HEK293 (cell line): ENCODE data around the gene LMCD1.

Source experiments
- CTCF ChIA-PET: fragments of 350-600 bp; formaldehyde crosslinking; extraction: SDS; loops from one replicate; lab custom pipeline; 2021; ENCODE audit warnings: antibody characterized with exemption; lab: Yijun Ruan, JAX
- POLR2A ChIA-PET: fragments of 300-600 bp; formaldehyde crosslinking; extraction: SDS; loops from one replicate; lab custom pipeline; 2020; ENCODE audit warnings: antibody characterized with exemption, inconsistent platforms; lab: Yijun Ruan, JAX
- H3K27ac ChIP-seq: fragments of 200-500 bp; sonication (Bioruptor generic); 2 replicates; pipeline ENCODE4 v1.5.1; 2014; ENCODE audit warnings: low read depth, low read length, control low read depth, inconsistent platforms; ENCODE audit errors: extremely low read depth
- H3K36me3 ChIP-seq, 2 experiments: fragments of 200-500 bp in 1 of 2; sonication (Bioruptor generic) in 1 of 2; 1 replicate in 1 of 2; 2 replicates in 1 of 2; pipeline ENCODE4 v1.5.1; 2014 to 2017; ENCODE audit warnings: inconsistent platforms in 2 of 2, low read length in 2 of 2; ENCODE audit not compliant: control insufficient read depth in 2 of 2, insufficient read depth in 1 of 2
- H3K4me1 ChIP-seq: fragments of 200-500 bp; sonication (Bioruptor generic); 2 replicates; pipeline ENCODE4 v1.5.1; 2014; ENCODE audit warnings: mild to moderate bottlenecking, low read length, inconsistent platforms; ENCODE audit not compliant: control insufficient read depth, insufficient read depth
- H3K4me3 ChIP-seq: 2 replicates; pipeline ENCODE4 v1.5.1; 2011; ENCODE audit warnings: low read depth, mild to moderate bottlenecking, control low read depth, low read length, moderate library complexity
- H3K9me3 ChIP-seq: fragments of 200-500 bp; sonication (Bioruptor generic); 2 replicates; pipeline ENCODE4 v1.5.1; 2014; ENCODE audit warnings: low read depth, low read length, inconsistent platforms; ENCODE audit not compliant: control insufficient read depth, insufficient read depth
- IKZF3 ChIP-seq: fragments of 450-650 bp; IDR thresholded peaks from 2 replicates; pipeline ENCODE4 v1.5.0; 2018; ENCODE audit warnings: missing biosample characterization, mild to moderate bottlenecking, missing genetic modification characterization, moderate library complexity
- REPIN1 ChIP-seq: fragments of 450-650 bp; formaldehyde crosslinking; IDR thresholded peaks from 2 replicates; pipeline ENCODE4 v1.5.1; 2017; ENCODE audit warnings: missing biosample characterization, missing genetic modification characterization, low read depth
- ZBTB48 ChIP-seq: fragments of 450-650 bp; formaldehyde crosslinking; IDR thresholded peaks from 2 replicates; pipeline ENCODE4 v1.5.1; 2016; ENCODE audit warnings: missing biosample characterization, missing genetic modification characterization
- ZFP69B ChIP-seq: fragments of 450-650 bp; formaldehyde crosslinking; IDR thresholded peaks from 2 replicates; pipeline ENCODE4 v1.5.1; 2016; ENCODE audit warnings: missing biosample characterization, missing genetic modification characterization
- ZNF121 ChIP-seq: fragments of 450-650 bp; formaldehyde crosslinking; IDR thresholded peaks from 2 replicates; pipeline ENCODE4 v1.5.1; 2016; ENCODE audit warnings: missing biosample characterization, missing genetic modification characterization
- ZNF133 ChIP-seq: fragments of 450-650 bp; formaldehyde crosslinking; IDR thresholded peaks from 2 replicates; pipeline ENCODE4 v1.5.1; 2016; ENCODE audit warnings: missing biosample characterization, missing genetic modification characterization
- ZNF138 ChIP-seq: fragments of 450-650 bp; formaldehyde crosslinking; IDR thresholded peaks from 2 replicates; pipeline ENCODE4 v1.5.1; 2016; ENCODE audit warnings: missing biosample characterization, missing genetic modification characterization, borderline replicate concordance
- ZNF140 ChIP-seq: fragments of 450-650 bp; formaldehyde crosslinking; IDR thresholded peaks from 2 replicates; pipeline ENCODE4 v1.5.1; 2016; ENCODE audit warnings: missing biosample characterization, missing genetic modification characterization
- ZNF223 ChIP-seq: fragments of 450-650 bp; formaldehyde crosslinking; IDR thresholded peaks from 2 replicates; pipeline ENCODE4 v1.5.1; 2016; ENCODE audit warnings: missing biosample characterization, missing genetic modification characterization
- ZNF274 ChIP-seq, 2 experiments: fragments of 200-500 bp in 1 of 2; fragments of 450-650 bp in 1 of 2; sonication (Bioruptor generic) in 1 of 2; formaldehyde crosslinking in 1 of 2; IDR thresholded peaks; 2 replicates each; pipeline versions ENCODE4 v1.5.1 to v1.6.1; 2014 to 2016; ENCODE audit warnings: borderline replicate concordance in 1 of 2, inconsistent platforms in 1 of 2, low read length in 1 of 2, missing biosample characterization in 1 of 2, missing genetic modification characterization in 1 of 2
- ZNF302 ChIP-seq: fragments of 450-650 bp; formaldehyde crosslinking; IDR thresholded peaks from 2 replicates; pipeline ENCODE4 v1.5.1; 2016; ENCODE audit warnings: missing biosample characterization, missing genetic modification characterization, low read depth
- ZNF341 ChIP-seq: fragments of 450-650 bp; formaldehyde crosslinking; IDR thresholded peaks from 2 replicates; pipeline ENCODE4; 2016; ENCODE audit warnings: low read depth, missing biosample characterization, missing genetic modification characterization
- ZNF354C ChIP-seq: fragments of 450-650 bp; formaldehyde crosslinking; IDR thresholded peaks from 2 replicates; pipeline ENCODE4 v1.5.1; 2016; ENCODE audit warnings: missing biosample characterization, missing genetic modification characterization, low read depth, borderline replicate concordance
- ZNF48 ChIP-seq: fragments of 450-650 bp; formaldehyde crosslinking; IDR thresholded peaks from 2 replicates; pipeline ENCODE4 v1.5.1; 2016; ENCODE audit warnings: missing biosample characterization, missing genetic modification characterization
- ZNF501 ChIP-seq: fragments of 450-650 bp; formaldehyde crosslinking; IDR thresholded peaks from 2 replicates; pipeline ENCODE4 v1.5.1; 2016; ENCODE audit warnings: missing biosample characterization, missing genetic modification characterization
- ZNF530 ChIP-seq: fragments of 450-650 bp; formaldehyde crosslinking; IDR thresholded peaks from 2 replicates; pipeline ENCODE4 v1.5.1; 2016; ENCODE audit warnings: low read depth, missing biosample characterization, missing genetic modification characterization
- ZNF558 ChIP-seq: fragments of 450-650 bp; formaldehyde crosslinking; IDR thresholded peaks from 2 replicates; pipeline ENCODE4 v1.5.1; 2016; ENCODE audit warnings: missing biosample characterization, missing genetic modification characterization
- ZNF626 ChIP-seq: fragments of 450-650 bp; sonication (Bioruptor Pico); formaldehyde crosslinking; IDR thresholded peaks from 2 replicates; pipeline ENCODE4 v1.5.1; 2018; ENCODE audit warnings: missing biosample characterization, missing genetic modification characterization, inconsistent platforms
- ZNF76 ChIP-seq: fragments of 450-650 bp; formaldehyde crosslinking; IDR thresholded peaks from 2 replicates; pipeline ENCODE4; 2016; ENCODE audit warnings: low read depth, missing biosample characterization, missing genetic modification characterization, borderline replicate concordance
- ZNF776 ChIP-seq: fragments of 450-650 bp; formaldehyde crosslinking; IDR thresholded peaks from 2 replicates; pipeline ENCODE4 v1.5.0; 2017; ENCODE audit warnings: missing biosample characterization, missing genetic modification characterization, borderline replicate concordance
- ZNF791 ChIP-seq: fragments of 450-650 bp; formaldehyde crosslinking; IDR thresholded peaks from 2 replicates; pipeline ENCODE4 v1.5.1; 2016; ENCODE audit warnings: missing biosample characterization, missing genetic modification characterization
- ZXDB ChIP-seq: fragments of 450-650 bp; formaldehyde crosslinking; IDR thresholded peaks from 2 replicates; pipeline ENCODE4 v1.5.1; 2016; ENCODE audit warnings: missing biosample characterization, missing genetic modification characterization
- TF ChIP-seq, protein P1 (sequence below): fragments of 450-650 bp; formaldehyde crosslinking; conservative IDR thresholded peaks from 2 replicates; pipeline ENCODE4 v1.5.1; 2016; ENCODE audit warnings: low read depth, missing biosample characterization, missing genetic modification characterization
- TF ChIP-seq, protein P2 (sequence below): fragments of 450-650 bp; formaldehyde crosslinking; IDR thresholded peaks from 2 replicates; pipeline ENCODE4 v1.5.1; 2017; ENCODE audit warnings: missing biosample characterization, missing genetic modification characterization
- TF ChIP-seq, protein P3 (sequence below): fragments of 450-650 bp; formaldehyde crosslinking; IDR thresholded peaks from 2 replicates; pipeline ENCODE4 v1.5.1; 2016; ENCODE audit warnings: missing biosample characterization, missing genetic modification characterization, borderline replicate concordance

The LMCD1 gene

DNA sequence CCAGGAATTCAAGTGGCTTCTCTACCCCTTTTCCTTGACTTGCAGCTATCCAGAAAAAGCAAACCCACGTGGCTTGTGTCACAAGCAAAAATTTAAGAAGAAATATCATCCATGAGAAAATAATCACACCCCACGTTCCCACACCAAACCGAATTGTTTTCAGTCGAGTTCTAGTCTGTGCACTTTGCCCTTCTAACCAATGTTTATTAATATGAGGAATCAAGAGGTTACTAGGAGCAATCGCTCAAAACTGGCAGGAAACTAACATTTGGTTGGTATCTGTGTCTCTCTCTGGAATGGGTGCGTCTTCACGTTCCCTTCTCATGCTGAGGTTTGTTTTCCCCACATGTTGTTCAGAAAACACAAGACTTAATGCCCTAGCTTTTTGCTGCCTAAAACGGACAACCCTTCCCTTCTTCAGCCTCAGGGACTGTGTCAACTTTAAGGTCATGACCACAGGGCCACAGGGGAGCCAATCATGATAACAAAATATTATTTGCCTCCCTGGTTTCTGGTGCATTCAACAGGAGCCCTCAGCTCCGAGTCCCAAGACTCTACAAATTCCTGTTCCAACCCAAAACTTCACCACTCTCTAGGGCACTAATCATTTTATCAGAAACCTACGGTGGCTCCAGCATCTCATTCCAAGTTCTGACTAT is 41.4 kb upstream of the LMCD1 start (continued):
- TF ChIP-seq, protein P1, sequence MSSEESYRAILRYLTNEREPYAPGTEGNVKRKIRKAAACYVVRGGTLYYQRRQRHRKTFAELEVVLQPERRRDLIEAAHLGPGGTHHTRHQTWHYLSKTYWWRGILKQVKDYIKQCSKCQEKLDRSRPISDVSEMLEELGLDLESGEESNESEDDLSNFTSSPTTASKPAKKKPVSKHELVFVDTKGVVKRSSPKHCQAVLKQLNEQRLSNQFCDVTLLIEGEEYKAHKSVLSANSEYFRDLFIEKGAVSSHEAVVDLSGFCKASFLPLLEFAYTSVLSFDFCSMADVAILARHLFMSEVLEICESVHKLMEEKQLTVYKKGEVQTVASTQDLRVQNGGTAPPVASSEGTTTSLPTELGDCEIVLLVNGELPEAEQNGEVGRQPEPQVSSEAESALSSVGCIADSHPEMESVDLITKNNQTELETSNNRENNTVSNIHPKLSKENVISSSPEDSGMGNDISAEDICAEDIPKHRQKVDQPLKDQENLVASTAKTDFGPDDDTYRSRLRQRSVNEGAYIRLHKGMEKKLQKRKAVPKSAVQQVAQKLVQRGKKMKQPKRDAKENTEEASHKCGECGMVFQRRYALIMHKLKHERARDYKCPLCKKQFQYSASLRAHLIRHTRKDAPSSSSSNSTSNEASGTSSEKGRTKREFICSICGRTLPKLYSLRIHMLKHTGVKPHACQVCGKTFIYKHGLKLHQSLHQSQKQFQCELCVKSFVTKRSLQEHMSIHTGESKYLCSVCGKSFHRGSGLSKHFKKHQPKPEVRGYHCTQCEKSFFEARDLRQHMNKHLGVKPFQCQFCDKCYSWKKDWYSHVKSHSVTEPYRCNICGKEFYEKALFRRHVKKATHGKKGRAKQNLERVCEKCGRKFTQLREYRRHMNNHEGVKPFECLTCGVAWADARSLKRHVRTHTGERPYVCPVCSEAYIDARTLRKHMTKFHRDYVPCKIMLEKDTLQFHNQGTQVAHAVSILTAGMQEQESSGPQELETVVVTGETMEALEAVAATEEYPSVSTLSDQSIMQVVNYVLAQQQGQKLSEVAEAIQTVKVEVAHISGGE (tag by site-specific recombination): no peak
- TF ChIP-seq ZNF341 (tag by site-specific recombination) (no peak), ZNF501 (tag by site-specific recombination) (no peak), ZNF274 (IDR thresholded peaks at IDR 0.05; ENCODE audit: low read length) (no peak), ZNF274 (tag by site-specific recombination; IDR thresholded peaks at IDR 0.05; ENCODE audit: borderline replicate concordance) (no peak), REPIN1 (tag by site-specific recombination) (no peak), ZNF558 (tag by site-specific recombination) (no peak), ZNF138 (tag by site-specific recombination) (no peak), ZNF133 (tag by site-specific recombination) (no peak)
- TF ChIP-seq, all 188 proteins: peak for 0

DNA sequence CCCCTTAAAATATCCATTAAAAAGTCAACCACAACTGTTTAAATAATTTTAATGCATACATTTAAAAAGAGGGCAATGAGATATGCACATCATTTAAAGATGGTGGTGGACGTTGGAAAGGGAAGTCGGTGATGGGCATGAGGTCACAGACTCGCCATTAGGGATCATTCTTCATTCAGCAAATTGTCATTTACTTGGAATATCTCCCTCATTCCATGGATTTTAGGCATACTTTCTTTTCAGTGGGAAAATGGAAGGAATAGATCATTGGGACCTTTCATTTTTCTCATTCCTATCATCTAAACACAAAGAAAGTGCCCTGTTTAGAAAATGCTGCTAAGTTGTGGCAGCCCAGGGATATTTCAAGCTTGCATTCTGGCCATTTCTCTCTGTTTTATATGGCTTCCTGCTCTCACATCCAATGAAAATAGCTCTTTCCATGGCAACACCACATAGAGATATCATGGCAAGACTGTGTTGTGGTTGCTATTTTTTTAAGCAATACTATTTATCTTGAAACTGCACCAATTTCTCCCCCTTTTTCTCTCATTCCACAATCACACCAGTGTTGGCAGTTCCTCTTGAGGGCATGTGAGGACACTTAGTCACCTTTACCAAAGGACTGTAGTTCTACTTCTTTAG is 40.7 kb upstream of the LMCD1 start:
- TF ChIP-seq, protein P2, sequence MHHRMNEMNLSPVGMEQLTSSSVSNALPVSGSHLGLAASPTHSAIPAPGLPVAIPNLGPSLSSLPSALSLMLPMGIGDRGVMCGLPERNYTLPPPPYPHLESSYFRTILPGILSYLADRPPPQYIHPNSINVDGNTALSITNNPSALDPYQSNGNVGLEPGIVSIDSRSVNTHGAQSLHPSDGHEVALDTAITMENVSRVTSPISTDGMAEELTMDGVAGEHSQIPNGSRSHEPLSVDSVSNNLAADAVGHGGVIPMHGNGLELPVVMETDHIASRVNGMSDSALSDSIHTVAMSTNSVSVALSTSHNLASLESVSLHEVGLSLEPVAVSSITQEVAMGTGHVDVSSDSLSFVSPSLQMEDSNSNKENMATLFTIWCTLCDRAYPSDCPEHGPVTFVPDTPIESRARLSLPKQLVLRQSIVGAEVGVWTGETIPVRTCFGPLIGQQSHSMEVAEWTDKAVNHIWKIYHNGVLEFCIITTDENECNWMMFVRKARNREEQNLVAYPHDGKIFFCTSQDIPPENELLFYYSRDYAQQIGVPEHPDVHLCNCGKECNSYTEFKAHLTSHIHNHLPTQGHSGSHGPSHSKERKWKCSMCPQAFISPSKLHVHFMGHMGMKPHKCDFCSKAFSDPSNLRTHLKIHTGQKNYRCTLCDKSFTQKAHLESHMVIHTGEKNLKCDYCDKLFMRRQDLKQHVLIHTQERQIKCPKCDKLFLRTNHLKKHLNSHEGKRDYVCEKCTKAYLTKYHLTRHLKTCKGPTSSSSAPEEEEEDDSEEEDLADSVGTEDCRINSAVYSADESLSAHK: no peak
- TF ChIP-seq IKZF3 (tag by site-specific recombination) (no peak), ZBTB48 (tag by site-specific recombination) (no peak), ZNF140 (tag by site-specific recombination) (no peak), ZXDB (tag by site-specific recombination) (no peak), ZNF223 (tag by site-specific recombination) (no peak), ZNF776 (tag by site-specific recombination) (no peak), ZNF626 (tag by site-specific recombination) (no peak), ZNF76 (tag by site-specific recombination) (no peak), ZNF354C (tag by site-specific recombination) (no peak), ZNF48 (tag by site-specific recombination) (no peak), ZNF530 (tag by site-specific recombination) (no peak), ZNF121 (tag by site-specific recombination) (no peak), ZNF791 (tag by site-specific recombination) (no peak), ZNF302 (tag by site-specific recombination) (no peak), ZFP69B (no peak)
- TF ChIP-seq, protein P3, sequence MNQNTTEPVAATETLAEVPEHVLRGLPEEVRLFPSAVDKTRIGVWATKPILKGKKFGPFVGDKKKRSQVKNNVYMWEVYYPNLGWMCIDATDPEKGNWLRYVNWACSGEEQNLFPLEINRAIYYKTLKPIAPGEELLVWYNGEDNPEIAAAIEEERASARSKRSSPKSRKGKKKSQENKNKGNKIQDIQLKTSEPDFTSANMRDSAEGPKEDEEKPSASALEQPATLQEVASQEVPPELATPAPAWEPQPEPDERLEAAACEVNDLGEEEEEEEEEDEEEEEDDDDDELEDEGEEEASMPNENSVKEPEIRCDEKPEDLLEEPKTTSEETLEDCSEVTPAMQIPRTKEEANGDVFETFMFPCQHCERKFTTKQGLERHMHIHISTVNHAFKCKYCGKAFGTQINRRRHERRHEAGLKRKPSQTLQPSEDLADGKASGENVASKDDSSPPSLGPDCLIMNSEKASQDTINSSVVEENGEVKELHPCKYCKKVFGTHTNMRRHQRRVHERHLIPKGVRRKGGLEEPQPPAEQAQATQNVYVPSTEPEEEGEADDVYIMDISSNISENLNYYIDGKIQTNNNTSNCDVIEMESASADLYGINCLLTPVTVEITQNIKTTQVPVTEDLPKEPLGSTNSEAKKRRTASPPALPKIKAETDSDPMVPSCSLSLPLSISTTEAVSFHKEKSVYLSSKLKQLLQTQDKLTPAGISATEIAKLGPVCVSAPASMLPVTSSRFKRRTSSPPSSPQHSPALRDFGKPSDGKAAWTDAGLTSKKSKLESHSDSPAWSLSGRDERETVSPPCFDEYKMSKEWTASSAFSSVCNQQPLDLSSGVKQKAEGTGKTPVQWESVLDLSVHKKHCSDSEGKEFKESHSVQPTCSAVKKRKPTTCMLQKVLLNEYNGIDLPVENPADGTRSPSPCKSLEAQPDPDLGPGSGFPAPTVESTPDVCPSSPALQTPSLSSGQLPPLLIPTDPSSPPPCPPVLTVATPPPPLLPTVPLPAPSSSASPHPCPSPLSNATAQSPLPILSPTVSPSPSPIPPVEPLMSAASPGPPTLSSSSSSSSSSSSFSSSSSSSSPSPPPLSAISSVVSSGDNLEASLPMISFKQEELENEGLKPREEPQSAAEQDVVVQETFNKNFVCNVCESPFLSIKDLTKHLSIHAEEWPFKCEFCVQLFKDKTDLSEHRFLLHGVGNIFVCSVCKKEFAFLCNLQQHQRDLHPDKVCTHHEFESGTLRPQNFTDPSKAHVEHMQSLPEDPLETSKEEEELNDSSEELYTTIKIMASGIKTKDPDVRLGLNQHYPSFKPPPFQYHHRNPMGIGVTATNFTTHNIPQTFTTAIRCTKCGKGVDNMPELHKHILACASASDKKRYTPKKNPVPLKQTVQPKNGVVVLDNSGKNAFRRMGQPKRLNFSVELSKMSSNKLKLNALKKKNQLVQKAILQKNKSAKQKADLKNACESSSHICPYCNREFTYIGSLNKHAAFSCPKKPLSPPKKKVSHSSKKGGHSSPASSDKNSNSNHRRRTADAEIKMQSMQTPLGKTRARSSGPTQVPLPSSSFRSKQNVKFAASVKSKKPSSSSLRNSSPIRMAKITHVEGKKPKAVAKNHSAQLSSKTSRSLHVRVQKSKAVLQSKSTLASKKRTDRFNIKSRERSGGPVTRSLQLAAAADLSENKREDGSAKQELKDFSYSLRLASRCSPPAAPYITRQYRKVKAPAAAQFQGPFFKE (tag by site-specific recombination): no peak
- TF ChIP-seq, all 188 proteins: peak for 0
- H3K27ac ChIP-seq: no peak overlapping the region
- no peak overlapping the region for H3K4me3 ChIP-seq
- no peaks in the 10 kb centered on the region for H3K9me3 ChIP-seq
- POLR2A ChIA-PET: no interaction called here
- CTCF ChIA-PET: no interaction called here
- no peaks in the 10 kb centered on the region for H3K4me1 ChIP-seq
- H3K36me3 ChIP-seq: no peaks in the 10 kb centered on the region
